ENCODE measurements around the gene KATNAL2. TPM values are rescaled to one million over a fixed set of nuclear protein-coding genes. Genes with fewer than 3 reads are reported as not detected.

Gene KATNAL2
- total and polyA plus RNA-seq, 10 of the 15 experiments (the other 5 are each of a cell fraction or from before 2014, with no cell fraction given), result 0.20 to 2.4 (median 1.7) TPM

- Histone ChIP-seq H3K4me2 (ENCODE audit: control insufficient read depth, insufficient read depth) (no peak overlapping the region), H2AFZ (ENCODE audit: control insufficient read depth, low read depth, low read length) (no peak overlapping the region), H3K27ac (ENCODE audit: control insufficient read depth, insufficient read depth) (no peak overlapping the region), H3K4me3 (no peak overlapping the region), H3K9me3 (replicated peaks; ENCODE audit: control insufficient read depth, insufficient read depth, low read length) (no peaks in the 10 kb centered on the region), H3K36me3 (ENCODE audit: control insufficient read depth in 2 of 2, insufficient read depth in 2 of 2, low read length in 1 of 2) (no peaks in the 10 kb centered on the region), H3K9ac (ENCODE audit: control insufficient read depth, insufficient read depth, low read length) (no peak overlapping the region), H4K20me1 (ENCODE audit: control insufficient read depth, insufficient read depth) (no peaks in the 10 kb centered on the region), H3K4me1 (ENCODE audit: control insufficient read depth, insufficient read depth, low read length) (no peaks in the 10 kb centered on the region), H3K79me2 (ENCODE audit: control insufficient read depth, insufficient read depth, low read length) (no peaks in the 10 kb centered on the region), H3K27me3 (replicated peaks in 1 of 2; ENCODE audit: control insufficient read depth in 2 of 2, insufficient read depth in 2 of 2, low read length in 1 of 2) (no peaks in the 10 kb centered on the region)
- WGBS (ENCODE audit: insufficient coverage, insufficient replicate concordance, low lambda C conversion rate, missing lambda C conversion rate), result 0% methylated on average over 2 of the region's 2 CpGs
- ChIA-PET POLR2A (interaction anchor here (0.6 kb wide), 1 partner anchor 192 kb away, joined by 5 read pairs; no protein-coding TSS in a partner anchor), SMC1A (ENCODE audit: uncharacterized antibody, unreplicated experiment) (no interaction called here), RAD21 (ENCODE audit: unreplicated experiment) (no interaction called here), CTCF (no interaction called here)
- no peak for TF ChIP-seq HDAC6 (IDR thresholded peaks at IDR 0.05; ENCODE audit: unreplicated experiment)
- TF ChIP-seq TCF12 (IDR thresholded peaks at IDR 0.05; ENCODE audit: low read depth, low read length), result no peak
- no peak for TF ChIP-seq BCLAF1 (IDR thresholded peaks at IDR 0.05)
- TF ChIP-seq MAX (IDR thresholded peaks at IDR 0.05; ENCODE audit: low read depth, low read length), result no peak
- TF ChIP-seq ZBTB33 (IDR thresholded peaks at IDR 0.05), result no peak
- no peak for TF ChIP-seq ZBTB4 (CRISPR knock-in tag; IDR thresholded peaks at IDR 0.05)
- no peak for TF ChIP-seq RBBP5 (conservative IDR thresholded peaks at IDR 0.05)
- BruUV-seq (replicated peaks), result no TSS peak
- in situ Hi-C loops (cut with MboI), result no loop called here
- intact Hi-C loops (cut with micrococcal nuclease; ENCODE audit: unreplicated experiment), result no loop called here
- ATAC-seq (no peak), DNase-seq (ENCODE audit: low read depth, low spot score) (no peak), FAIRE-seq (no peak)
Observed at GRCh38 chr18:47062471-47062870, 145.1 kb downstream of the KATNAL2 start.
